ENCODE results near the gene CA10. TPM values are rescaled to one million over a fixed set of nuclear protein-coding genes. Genes with fewer than 3 reads are reported as not detected.

The CA10 gene
- total RNA-seq, 2 experiments from 2014 or later: not detected

- peaks cover 0 to 3% of the 10 kb centered on the region in 2 experiments for H3K9me3 ChIP-seq (ENCODE audit: control insufficient read depth in 1 of 2, insufficient read depth in 1 of 2, low read length in 2 of 2)
- no peak overlapping the region for H3K4me3 ChIP-seq (ENCODE audit: low read length)
- no peak overlapping the region for H3K4me3 Mint-ChIP-seq
- H3K27ac Mint-ChIP-seq: no peak overlapping the region
- DNase-seq (peak in 3 of 14 experiments; percentile 5 to 17 (median 10)), ATAC-seq (ENCODE audit: poor library complexity) (peak; percentile 21)
- H3K27me3 ChIP-seq (ENCODE audit: control insufficient read depth in 1 of 2, insufficient read depth in 2 of 2, low read length in 2 of 2): peaks cover 0 to 3% of the 10 kb centered on the region in 2 experiments
- no peaks in the 10 kb centered on the region for H3K36me3 Mint-ChIP-seq (ENCODE audit: low read depth)
- CTCF ChIA-PET: no interaction called here
- no peaks in the 10 kb centered on the region for H3K9me3 Mint-ChIP-seq
- H3K4me1 Mint-ChIP-seq (ENCODE audit: low read depth): no peaks in the 10 kb centered on the region
- POLR2A ChIA-PET: no interaction called here
- no peak for TF ChIP-seq CTCF (IDR thresholded peaks at IDR 0.05)
- no peaks in the 10 kb centered on the region for H3K4me1 ChIP-seq (ENCODE audit: insufficient read depth, low read length)
- no peaks in the 10 kb centered on the region for H3K27me3 Mint-ChIP-seq
- H3K27ac ChIP-seq (ENCODE audit: low read depth in 1 of 2, low read length in 2 of 2): no peak overlapping the region
- no peaks in the 10 kb centered on the region for H3K36me3 ChIP-seq (ENCODE audit: insufficient read depth, low read length)
- intact Hi-C loops (cut with DNase I, micrococcal nuclease): no loop called here
Observed at GRCh38 chr17:51820252-51820651, 338.3 kb downstream of the CA10 start.

- H3K27ac Mint-ChIP-seq: no peak overlapping the region
- H3K4me1 Mint-ChIP-seq (ENCODE audit: low read depth): no peaks in the 10 kb centered on the region
- peaks cover 0 to 3% of the 10 kb centered on the region in 2 experiments for H3K9me3 ChIP-seq (ENCODE audit: control insufficient read depth in 1 of 2, insufficient read depth in 1 of 2, low read length in 2 of 2)
- H3K4me3 Mint-ChIP-seq: no peak overlapping the region
- H3K27me3 Mint-ChIP-seq: no peaks in the 10 kb centered on the region
- H3K9me3 Mint-ChIP-seq: no peaks in the 10 kb centered on the region
- ATAC-seq (ENCODE audit: poor library complexity) (no peak), DNase-seq (no peak)
- no peaks in the 10 kb centered on the region for H3K36me3 Mint-ChIP-seq (ENCODE audit: low read depth)
- no peaks in the 10 kb centered on the region for H3K36me3 ChIP-seq (ENCODE audit: insufficient read depth, low read length)
- no peaks in the 10 kb centered on the region for H3K4me1 ChIP-seq (ENCODE audit: insufficient read depth, low read length)
- ChIA-PET CTCF (no interaction called here), POLR2A (no interaction called here)
- H3K27ac ChIP-seq (ENCODE audit: low read depth in 1 of 2, low read length in 2 of 2): no peak overlapping the region
- intact Hi-C loops (cut with DNase I, micrococcal nuclease): loop anchor here in 1 of 2 experiments (10.0 kb wide), 1 partner anchor 55 kb away; no protein-coding TSS in a partner anchor
- H3K4me3 ChIP-seq (ENCODE audit: low read length): no peak overlapping the region
- no peak for TF ChIP-seq CTCF (IDR thresholded peaks at IDR 0.05)
- peaks cover 0 to 3% of the 10 kb centered on the region in 2 experiments for H3K27me3 ChIP-seq (ENCODE audit: control insufficient read depth in 1 of 2, insufficient read depth in 2 of 2, low read length in 2 of 2)
Observed at GRCh38 chr17:51819341-51820219, 338.9 kb downstream of the CA10 start.

GRCh38 chr17:51818777-51819176 is 339.7 kb downstream of the CA10 start:
- Histone ChIP-seq H3K9me3 (ENCODE audit: control insufficient read depth in 1 of 2, insufficient read depth in 1 of 2, low read length in 2 of 2) (peaks cover 0 to 3% of the 10 kb centered on the region in 2 experiments), H3K4me1 (ENCODE audit: insufficient read depth, low read length) (no peaks in the 10 kb centered on the region), H3K27ac (ENCODE audit: low read depth in 1 of 2, low read length in 2 of 2) (no peak overlapping the region), H3K36me3 (ENCODE audit: insufficient read depth, low read length) (no peaks in the 10 kb centered on the region), H3K27me3 (ENCODE audit: control insufficient read depth in 1 of 2, insufficient read depth in 2 of 2, low read length in 2 of 2) (peaks cover 0 to 3% of the 10 kb centered on the region in 2 experiments), H3K4me3 (ENCODE audit: low read length) (no peak overlapping the region)
- intact Hi-C loops (cut with DNase I, micrococcal nuclease): loop anchor here in 1 of 2 experiments (10.0 kb wide), 1 partner anchor 56 kb away; no protein-coding TSS in a partner anchor
- ChIA-PET POLR2A (no interaction called here), CTCF (no interaction called here)
- H3K9me3 Mint-ChIP-seq: no peaks in the 10 kb centered on the region
- DNase-seq: no peak
- H3K4me3 Mint-ChIP-seq: no peak overlapping the region
- no peaks in the 10 kb centered on the region for H3K27me3 Mint-ChIP-seq
- H3K36me3 Mint-ChIP-seq (ENCODE audit: low read depth): no peaks in the 10 kb centered on the region
- no peak for TF ChIP-seq CTCF (IDR thresholded peaks at IDR 0.05)
- no peak overlapping the region for H3K27ac Mint-ChIP-seq
- H3K4me1 Mint-ChIP-seq (ENCODE audit: low read depth): no peaks in the 10 kb centered on the region
- no peak for ATAC-seq (ENCODE audit: poor library complexity)
